GM18909 (cell line): ENCODE measurements around the gene GNA15.
"Not testable (repeated sequence)": the region's sequence is repeated elsewhere in the genome, so short reads cannot be mapped to it uniquely, and the experiment has no call there.

Source experiments
- ATAC-seq: cut with Tn5 transposase; IDR thresholded peaks from one replicate; pipeline ENCODE4 v1.9.1; 2021; ENCODE audit warnings: mild to moderate bottlenecking; ENCODE audit not compliant: unreplicated experiment, poor library complexity

GNA15 gene

GRCh38 chr19:3202895-3203294 lies 67.1 kb downstream of the GNA15 start:
- not testable (repeated sequence) for ATAC-seq

GRCh38 chr19:3203805-3204645 lies 68.2 kb downstream of the GNA15 start:
- ATAC-seq, result no peak

- ATAC-seq, result no peak
Observed at GRCh38 chr19:3204646-3205275, 68.9 kb downstream of the GNA15 start.

GRCh38 chr19:3206216-3206953 lies 70.6 kb downstream of the GNA15 start:
- ATAC-seq, result no peak

GRCh38 chr19:3207461-3208242 lies 71.8 kb downstream of the GNA15 start:
- ATAC-seq, result no peak

- no peak for ATAC-seq
Observed at GRCh38 chr19:3208317-3209207, 72.7 kb downstream of the GNA15 start.

- ATAC-seq, result no peak
Observed at GRCh38 chr19:3210347-3211017, 74.6 kb downstream of the GNA15 start.

DNA sequence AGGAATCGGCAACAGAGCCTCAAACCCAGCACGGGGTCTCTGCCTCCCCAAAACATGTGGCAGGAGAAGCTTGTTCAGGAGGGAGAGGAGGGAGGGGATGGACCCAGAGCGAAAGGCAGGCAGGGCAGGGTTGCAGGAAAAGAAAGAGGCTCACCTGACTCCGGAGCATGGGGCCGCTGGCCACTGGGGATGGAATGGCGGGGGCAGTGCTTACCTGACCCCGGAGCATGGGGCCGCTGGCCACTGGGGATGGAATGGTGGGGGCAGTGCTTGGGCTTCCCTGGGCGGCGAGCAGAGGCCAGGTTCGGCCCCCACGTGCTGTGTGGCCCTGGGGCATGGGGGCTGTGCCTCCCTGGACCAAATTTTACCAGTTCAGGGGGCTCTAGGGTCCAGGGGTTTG lies 75.4 kb downstream of the GNA15 start:
- no peak for ATAC-seq

GRCh38 chr19:3213159-3213558 lies 77.3 kb downstream of the GNA15 start:
- no peak for ATAC-seq
